Ammon's horn (tissue), 1 donor: ENCODE measurements around the gene SERPINA3.
"Not testable (repeated sequence)": the region's sequence is repeated elsewhere in the genome, so short reads cannot be mapped to it uniquely, and the experiment has no call there.

Experiments used
- DNase-seq: peaks from one replicate; pipeline ENCODE4 v3.0.0-alpha.2; 2016; ENCODE audit warnings: low spot score

SERPINA3 gene

DNA sequence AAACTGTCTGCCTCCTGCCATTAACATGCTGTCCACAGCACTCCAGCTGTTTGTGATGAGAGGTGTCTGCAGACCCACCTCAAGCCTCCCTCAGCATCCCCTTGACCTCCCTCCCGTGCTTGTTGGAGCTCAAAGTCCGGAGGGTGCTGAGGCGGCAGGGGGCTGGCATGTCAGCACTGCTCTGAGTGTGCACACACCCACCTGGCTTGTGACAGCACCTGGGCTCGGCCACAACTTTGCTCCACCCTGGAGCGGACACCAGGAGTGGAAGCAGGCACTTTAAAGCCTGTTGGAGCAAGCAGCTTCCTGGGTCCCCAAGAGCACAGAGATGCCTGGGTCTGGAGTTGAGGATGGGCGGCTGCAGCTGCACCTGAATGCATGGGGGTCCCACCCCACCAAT, 20.9 kb downstream of the SERPINA3 start:
- DNase-seq = no peak

DNA sequence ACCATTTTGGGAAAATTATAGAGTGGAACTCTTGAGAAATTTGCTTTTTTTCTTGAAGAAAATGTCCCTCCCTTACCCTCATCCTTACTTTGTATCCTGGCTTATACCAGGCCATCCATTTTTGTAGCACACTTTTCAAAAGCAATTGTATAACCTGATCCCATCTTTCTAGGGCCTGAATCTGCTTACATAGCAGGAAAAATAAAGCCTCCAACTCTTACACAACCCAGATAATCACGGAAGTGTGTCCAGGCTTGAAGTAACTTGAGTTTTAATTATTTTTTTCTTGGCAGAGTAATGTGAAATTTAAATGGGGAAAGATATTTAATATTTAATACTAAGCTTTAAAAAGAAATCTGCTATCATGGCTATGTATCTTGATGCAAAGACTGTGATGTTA, 23.0 kb downstream of the SERPINA3 start:
- DNase-seq = no peak

DNA sequence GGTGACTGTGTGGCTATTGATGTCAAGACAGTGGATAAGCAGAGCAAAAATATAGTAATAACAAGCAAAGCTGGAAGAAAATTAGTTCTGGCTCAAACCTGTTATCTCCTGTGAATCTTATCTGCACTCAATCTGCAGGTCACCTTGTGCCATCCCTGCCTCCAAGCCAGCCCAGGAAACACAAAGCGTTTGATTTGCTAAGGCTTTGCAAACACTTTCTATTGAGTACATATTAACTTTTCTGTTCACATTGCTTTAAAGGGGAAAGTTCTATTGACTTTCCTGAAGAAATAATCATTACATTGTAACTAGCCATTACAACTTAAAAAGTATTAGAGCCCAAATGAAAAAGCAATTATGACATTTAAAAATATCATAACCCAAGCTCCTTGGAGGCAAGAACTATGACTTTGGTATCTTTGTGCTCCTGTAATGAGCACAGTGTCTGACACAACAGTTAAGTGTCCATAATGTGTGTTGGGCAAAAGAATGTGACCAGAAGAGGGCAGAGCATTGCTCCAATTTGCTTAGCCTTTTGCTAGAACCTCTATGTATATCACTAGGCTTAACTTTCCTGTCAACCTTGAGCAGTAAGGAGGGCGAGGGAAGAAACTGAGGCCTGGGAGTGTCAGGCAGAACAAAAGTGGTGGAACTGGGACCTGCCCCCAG, 24.7 kb downstream of the SERPINA3 start:
- no peak for DNase-seq

DNA sequence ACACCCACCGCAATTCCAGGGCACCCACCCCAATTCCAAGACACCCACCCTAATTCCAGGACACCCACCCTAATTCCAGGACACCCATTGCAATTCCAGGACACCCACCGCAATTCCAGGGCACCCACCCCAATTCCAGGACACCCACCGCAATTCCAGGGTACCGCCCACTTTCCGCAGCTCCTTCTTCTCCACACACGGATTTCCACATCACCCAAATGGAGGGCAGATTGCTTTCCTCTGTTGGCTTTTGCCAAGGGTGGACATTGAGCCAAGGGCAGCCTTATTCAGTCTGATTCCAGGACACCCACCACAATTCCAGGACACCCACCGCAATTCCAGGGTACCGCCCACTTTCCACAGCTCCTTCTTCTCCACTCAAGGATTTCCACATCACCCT, 25.6 kb downstream of the SERPINA3 start:
- DNase-seq = not testable (repeated sequence)

DNA sequence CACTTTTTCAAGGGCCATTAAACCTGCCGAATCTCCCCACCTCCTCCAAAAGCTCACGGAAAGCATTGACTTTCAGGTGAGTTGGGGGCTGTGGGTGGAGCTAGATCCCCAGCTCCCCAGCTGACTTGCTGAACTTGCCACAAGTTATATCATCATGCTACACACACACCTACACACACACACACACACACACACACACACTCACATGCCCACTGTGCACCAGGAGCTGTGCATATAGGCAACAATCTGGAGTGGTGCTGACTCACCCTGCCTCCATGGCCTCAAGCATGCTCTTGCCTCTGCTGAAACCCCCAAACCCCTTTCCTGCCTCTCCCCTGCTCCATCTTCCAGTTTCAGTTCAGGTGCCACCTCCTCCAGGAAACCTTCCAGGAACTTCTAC, 26.1 kb downstream of the SERPINA3 start:
- no peak for DNase-seq

DNA sequence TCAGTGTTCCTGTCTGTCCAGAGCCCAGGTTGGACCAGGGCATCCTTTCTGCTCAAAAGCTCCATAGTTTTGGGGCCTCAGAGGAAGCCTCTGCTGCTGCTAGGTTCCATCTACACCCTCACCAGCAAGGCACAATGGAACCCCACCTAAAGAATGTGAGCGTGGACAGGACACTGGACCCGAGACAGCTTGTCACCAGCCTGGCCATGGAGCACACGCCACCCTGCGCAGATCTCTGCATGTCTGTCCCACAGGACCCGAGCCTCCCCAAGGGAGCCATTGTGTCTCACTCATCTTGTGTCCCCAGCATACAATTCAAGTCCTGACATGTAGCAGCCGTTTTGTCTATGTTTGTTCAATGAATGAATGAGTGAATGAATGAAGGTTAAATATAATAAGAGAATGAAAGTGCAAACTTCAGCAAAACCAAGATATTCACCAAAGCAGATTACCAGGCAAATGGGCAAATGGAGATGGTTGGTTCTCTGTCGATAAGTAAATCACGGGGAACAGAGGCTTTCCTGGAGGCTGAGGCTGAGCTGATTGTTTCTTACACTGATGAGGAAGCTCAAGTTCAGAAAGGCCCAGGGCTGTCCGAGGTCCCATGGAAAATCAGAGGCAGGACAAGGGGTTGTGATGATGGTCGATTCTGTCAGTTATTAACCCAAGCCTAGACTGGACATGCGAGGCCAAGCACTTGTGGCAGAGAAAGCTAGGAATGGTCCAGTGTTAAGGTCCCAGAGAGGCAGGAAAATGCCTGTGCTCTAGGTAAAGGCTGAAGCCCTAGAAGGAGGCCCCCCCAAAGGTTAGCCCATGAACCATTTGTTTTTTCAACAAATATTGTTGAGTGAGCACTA, 27.0 kb downstream of the SERPINA3 start:
- no peak for DNase-seq

DNA sequence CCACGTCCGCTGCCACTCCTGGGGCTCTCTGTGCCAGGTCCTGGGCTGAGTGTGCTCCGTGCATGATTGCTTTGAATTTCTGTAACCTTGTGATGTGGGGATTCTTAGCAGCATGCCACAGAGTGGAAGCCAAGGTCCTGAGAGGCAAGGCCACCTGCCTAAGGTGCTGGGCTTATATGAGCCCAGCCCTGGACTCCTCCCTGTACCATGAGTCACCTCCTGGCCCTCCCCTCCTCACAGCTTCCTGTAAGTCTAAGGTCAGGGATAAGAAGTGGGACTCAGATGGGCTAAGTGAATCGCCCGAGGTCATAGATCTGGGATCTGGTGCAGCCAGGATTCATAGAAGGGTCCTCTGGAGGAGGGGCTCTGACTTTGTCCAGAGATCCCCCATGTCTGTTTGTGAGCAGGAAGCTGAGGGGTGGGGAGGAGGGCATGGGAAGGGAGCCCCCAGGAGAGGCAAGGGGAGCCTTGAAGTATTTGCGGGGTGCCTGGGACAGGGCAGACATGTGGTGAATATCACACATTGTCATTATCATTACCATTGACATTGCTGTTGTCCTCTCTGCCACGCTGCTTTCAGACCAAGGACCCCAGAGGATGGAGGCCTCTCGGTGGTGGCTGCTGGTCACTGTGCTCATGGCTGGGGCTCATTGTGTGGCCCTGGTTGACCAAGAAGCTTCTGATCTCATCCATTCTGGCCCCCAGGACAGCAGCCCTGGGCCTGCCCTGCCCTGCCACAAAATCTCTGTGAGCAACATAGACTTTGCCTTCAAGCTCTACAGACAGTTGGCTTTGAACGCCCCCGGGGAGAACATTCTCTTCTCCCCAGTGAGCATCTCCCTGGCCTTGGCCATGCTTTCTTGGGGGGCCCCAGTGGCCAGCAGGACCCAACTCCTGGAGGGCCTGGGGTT, 28.8 kb downstream of the SERPINA3 start:
- DNase-seq = no peak

DNA sequence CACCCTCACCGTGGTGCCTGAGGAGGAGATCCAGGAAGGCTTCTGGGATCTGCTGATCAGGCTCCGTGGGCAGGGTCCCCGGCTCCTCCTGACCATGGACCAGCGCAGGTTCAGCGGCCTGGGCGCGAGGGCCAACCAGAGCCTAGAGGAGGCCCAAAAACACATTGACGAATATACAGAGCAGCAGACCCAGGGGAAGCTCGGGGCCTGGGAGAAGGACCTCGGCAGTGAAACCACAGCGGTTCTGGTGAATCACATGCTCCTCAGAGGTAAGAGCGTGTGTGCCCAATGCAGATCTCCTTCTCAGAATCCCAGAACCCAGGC, 29.4 kb downstream of the SERPINA3 start:
- no peak for DNase-seq

DNA sequence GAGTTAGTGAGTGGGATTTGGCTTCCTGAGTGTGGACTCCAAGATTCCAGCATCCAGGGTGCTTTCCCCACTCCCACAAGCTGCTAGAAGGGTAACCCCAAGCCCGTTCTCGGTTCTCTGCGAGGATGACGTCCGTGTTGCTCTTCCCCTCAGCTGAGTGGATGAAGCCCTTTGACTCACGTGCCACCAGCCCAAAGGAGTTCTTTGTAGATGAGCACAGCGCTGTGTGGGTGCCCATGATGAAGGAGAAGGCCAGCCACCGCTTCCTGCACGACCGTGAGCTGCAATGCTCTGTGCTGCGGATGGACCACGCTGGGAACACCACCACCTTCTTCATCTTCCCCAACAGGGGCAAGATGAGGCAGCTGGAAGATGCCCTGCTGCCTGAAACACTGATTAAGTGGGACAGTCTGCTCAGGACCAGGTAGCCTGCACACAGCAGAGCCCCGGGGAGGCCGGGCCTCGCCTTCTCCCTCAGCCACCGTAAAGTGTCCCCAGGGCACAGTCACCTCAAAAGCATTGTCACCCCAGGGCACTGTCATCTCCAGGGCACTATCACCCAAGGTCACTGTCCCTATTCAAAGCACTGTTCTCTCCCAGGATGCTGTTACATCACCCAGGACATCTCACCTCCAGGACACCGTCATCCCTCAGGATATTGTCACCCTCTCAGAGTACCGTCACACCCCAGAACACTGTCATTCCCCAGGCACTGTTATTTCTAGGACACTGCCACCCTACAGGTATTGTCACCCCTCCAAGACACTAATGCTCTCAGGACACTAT, 31.3 kb downstream of the SERPINA3 start:
- DNase-seq = no peak

DNA sequence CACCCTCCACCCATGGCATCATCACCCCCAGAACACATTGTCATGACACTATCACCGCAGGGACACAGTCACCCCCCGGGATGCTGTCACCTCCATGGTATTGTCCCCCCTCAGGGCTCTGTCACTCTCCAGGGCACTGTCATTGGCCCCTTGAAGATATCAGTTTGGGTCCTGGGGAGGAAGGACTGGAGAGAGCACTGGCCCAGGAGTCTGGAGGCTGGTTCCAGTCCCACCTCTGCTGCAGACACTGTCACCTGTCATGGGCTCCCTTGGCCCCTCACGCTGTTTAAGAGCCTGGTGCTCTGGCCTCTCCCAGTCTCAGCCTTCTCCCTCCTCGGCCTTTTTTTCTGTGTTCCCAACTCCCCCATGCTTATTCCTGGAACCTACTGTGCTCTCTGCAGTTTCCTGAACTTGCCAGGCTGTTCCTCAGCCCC, 31.9 kb downstream of the SERPINA3 start:
- no peak for DNase-seq

DNA sequence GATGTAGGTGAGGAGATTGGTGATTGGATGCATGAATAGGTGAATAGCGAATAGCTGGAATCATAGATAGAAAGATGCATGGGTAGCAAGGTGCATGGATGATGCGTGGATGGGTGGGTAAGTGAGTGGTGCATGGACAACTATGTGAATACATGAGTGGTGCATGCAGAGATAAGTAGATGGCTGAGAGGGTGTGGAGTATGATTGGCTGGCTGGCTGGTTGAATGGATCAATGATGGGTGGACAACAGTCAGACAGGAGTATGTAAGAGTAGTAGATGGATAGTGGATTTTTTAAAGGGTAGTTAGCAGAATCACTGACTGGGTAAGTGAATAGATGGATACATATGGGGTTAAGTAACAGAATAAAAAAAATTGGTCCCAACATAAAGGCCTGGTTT, 33.9 kb downstream of the SERPINA3 start:
- no peak for DNase-seq

DNA sequence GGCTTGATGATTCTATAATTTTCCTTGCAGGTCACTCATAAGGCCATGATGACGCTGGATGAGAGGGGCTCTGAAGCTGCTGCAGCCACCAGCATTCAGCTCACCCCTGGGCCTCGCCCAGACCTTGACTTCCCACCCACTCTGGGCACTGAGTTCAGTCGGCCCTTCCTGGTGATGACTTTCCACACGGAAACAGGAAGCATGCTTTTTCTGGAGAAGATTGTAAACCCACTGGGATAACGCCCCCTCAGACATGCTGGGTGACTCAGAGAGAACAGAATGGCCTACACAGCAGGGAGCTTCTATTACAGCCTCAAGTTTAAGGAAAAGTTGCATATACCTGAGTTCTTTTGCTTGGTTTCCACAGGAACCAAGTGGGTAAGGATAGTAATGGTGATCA, 34.3 kb downstream of the SERPINA3 start:
- peak; percentile 32 for DNase-seq

DNA sequence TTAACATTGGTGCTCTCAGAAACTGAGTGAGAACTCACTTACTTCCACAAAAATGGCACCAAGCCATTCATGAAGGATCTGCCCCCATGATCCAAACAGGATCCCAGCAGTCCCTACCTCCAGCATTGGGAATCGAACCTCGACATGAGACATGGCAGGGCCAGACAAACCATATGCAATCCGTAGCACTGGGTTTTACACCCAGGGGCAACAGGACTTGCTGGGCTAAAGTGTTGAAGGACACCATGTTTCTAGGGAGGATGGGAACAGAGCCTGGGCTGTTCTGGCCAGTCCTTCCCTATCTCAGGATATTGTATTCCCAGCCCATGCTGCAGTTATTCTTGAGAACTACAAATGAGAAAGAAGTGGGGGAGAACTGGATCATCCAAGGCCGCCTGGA, 36.6 kb downstream of the SERPINA3 start:
- DNase-seq = no peak

DNA sequence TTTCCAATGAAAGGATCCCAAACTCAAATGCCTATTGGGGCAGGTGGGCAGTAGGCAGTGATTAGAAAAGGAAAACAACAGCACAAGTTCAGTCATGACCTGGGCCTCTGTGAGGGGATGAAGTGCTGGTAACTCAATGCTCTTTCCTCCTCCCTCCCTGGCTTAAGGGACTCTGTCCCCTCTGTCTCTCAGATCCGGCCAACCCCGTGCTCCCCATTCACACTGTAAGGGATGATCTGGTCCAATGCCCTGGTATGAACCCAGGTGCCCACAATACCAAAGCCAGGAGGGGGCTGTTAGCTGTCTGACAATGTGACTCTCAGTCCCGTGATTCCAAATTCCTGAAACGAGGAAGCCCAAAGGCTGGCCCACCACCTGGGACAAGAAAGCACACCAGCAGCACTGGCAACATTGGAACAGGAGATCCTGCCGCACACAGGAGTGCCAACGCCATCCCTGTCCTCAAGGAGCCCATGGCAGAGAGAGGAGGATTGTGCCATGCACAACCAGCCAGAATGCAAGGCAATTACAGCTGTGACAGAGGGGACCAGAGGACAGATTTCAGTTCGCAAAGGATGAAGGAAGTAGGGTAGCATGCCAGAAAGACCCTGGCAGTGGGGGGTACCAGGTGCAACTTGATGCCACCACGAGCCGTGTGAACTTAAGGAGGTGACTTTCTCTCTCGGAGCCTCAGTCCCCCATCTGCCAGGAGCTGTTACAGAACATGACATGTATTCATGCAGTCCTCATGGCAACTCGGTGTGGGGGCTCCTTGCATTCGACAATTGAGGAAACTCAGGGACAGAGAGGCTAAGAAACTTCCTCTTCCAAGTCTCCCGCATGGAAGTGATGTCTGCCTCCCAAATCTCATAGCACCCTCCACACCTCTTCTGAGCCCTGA, 37.6 kb downstream of the SERPINA3 start:
- no peak for DNase-seq

DNA sequence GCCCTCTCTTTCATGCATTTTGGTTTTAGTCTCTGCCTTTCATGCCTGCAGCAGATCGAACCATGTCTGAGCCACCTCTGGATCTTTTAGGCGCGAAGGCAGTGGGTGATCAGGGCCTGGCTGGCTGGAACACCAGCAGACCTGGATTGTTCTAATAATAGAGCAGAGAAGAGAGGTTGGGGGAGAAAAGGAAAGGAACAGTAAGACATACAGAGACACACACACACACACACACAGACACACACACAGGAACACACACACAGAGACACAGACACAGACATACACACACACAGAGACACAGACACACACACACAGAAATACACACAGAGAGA, 38.2 kb downstream of the SERPINA3 start:
- no peak for DNase-seq

DNA sequence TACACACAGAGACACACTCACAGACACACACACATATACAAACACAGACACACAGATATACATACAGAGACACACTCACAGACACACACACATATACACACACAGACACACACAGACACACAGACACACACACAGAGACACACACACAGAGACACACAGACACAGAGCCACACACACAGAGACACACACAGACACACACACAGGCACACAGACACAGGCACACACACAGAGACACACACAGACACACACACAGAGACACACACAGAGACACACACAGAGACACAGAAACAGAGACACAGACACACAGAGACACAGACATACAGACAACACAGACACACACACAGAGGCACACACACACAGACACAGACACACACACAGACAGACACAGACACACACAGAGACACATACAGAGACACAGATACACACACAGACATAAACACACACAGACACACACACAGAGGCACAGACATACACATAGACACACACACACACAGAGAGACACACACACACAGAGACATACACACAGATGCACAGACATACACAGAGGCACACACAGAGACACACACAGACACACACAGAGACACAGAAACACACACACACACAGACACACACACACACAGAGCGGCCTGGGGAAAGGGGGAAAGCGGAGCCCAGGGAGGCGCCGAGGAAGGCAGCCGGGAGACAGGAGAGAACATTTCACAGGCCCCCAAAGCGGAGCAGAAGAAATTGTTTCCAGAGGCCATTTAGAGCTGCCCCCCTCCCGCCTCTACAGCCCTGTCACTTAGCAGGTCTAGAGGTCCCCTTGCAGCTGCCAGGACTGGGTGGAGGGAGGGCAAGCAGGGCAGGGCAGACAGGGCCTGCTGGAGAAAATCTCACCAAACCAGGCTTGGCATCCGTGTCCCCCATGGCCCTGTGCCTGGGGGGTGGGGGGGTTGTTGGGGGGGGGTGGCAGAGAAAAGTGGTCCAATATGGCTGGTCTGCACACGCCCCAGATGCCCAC, 38.9 kb downstream of the SERPINA3 start:
- no peak for DNase-seq

DNA sequence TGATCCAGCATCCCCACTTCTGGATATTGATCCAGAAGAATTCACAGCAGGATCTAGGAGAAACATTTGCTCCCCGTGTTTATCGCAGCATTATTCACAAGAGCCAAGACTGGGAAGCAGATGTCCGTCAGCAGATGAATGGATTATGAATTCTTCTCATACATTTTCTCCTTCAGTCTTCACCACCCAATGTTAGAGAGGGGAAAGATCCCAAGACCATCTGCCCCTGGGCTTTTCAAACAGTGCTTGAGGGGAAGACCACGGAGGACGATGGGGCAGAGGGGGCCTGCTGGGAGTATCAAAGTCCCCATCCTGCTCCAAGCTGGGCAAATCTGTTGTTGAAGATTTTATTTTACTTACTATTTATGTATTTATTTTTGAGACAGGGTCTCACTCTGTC, 41.1 kb downstream of the SERPINA3 start:
- no peak for DNase-seq

DNA sequence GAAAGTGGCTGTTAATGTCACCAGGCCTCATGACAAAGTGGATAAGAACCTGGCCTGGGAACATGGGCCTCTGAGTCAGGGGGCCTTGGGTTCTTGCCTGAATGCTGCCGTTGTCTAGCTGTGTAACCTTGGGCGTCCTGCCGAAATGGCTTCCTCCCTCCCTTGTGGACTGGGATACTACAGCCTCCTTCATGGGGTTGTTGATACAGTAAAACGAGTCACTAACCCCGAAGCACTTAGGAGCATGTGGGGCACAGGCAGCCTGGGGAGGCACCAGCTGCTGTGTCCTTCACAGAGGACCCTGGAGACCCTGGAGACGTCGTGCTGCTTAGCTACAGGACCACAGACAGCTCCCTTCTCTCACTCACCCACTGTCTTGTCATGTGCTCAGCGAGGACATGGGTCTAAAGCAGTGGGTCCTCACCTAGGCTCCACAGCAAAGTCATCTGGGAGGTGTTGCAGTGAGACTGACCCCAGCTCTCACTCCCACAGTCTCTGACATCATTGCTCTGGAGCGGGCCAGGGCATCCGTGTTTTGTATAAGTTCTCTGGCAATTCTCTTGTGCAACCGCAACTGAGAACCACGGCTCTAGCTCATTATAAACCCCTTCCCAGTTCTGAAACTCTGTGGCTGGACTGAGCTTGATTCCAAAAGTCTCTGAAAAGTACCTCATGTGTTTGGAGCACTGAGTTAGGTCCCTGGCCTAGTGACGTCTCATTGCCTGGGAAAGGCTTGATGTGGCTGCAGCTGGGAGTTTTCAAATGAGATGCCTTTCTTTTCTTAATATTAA, 42.1 kb downstream of the SERPINA3 start:
- no peak for DNase-seq

DNA sequence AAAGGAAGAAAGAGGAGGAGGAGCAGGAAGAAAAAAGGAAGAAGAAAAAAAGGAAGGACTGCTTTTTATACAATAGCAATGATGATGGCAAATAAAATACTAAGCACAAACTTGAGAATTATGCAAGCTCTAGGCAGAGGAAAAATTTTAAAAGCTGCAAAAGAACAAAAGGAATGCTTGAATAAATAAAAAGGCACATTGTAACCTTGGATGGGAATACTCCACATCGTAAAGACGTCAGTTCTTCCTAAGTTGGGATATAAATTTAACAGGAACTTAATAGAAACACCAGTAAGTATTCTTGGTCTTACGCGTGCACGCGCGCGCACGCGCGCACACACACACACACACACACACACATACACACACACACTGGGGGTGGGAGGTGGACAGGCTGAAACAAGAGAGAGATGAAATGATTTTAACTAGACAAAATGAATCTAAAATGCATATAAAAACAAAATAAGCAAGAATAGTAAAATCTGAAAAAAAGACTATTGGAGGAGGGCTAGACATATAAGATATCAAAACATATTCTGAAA, 43.0 kb downstream of the SERPINA3 start:
- DNase-seq = no peak
